LNCaP clone FGC (cell line): ENCODE measurements around the gene METAP2.
"Not testable (repeated sequence)": the region's sequence is repeated elsewhere in the genome, so short reads cannot be mapped to it uniquely, and the experiment has no call there.

Source experiments
- DNase-seq: peaks from one replicate; pipeline ENCODE4 v3.0.0-alpha.2; 2011; ENCODE audit warnings: low read depth
- H3K4me3 ChIP-seq: 2 replicates; pipeline ENCODE4 v1.5.1; 2011; ENCODE audit warnings: mild to moderate bottlenecking, low read depth, low read length, control low read depth
- TF ChIP-seq, protein P1 (sequence below): IDR thresholded peaks from 2 replicates; pipeline ENCODE4 v1.5.1; 2012; ENCODE audit warnings: mild to moderate bottlenecking; ENCODE audit not compliant: control insufficient read depth, insufficient read depth; ENCODE audit errors: extremely low read depth

The METAP2 gene

DNA sequence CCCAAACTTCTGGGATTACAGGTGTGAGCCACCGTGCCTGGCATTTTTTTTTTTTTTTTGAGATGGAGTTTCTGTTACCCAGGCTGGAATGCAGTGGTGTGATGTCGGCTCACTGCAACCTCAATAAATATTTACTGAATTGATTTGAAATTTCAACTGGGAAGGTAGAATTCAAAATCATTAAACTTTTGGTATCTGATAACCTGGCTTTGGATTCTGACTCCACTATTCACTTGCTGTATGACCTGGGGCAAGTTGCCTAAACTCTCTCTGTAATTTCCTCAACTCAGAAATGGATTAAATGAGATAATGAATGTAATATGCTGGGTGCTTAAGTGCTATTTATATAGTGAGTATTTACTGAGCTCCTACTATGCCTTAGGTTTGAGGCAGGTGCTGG is 8.7 kb upstream of the METAP2 start:
- H3K4me3 ChIP-seq = no peak overlapping the region
- TF ChIP-seq, protein P1, sequence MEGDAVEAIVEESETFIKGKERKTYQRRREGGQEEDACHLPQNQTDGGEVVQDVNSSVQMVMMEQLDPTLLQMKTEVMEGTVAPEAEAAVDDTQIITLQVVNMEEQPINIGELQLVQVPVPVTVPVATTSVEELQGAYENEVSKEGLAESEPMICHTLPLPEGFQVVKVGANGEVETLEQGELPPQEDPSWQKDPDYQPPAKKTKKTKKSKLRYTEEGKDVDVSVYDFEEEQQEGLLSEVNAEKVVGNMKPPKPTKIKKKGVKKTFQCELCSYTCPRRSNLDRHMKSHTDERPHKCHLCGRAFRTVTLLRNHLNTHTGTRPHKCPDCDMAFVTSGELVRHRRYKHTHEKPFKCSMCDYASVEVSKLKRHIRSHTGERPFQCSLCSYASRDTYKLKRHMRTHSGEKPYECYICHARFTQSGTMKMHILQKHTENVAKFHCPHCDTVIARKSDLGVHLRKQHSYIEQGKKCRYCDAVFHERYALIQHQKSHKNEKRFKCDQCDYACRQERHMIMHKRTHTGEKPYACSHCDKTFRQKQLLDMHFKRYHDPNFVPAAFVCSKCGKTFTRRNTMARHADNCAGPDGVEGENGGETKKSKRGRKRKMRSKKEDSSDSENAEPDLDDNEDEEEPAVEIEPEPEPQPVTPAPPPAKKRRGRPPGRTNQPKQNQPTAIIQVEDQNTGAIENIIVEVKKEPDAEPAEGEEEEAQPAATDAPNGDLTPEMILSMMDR = no peak
- DNase-seq = no peak

DNA sequence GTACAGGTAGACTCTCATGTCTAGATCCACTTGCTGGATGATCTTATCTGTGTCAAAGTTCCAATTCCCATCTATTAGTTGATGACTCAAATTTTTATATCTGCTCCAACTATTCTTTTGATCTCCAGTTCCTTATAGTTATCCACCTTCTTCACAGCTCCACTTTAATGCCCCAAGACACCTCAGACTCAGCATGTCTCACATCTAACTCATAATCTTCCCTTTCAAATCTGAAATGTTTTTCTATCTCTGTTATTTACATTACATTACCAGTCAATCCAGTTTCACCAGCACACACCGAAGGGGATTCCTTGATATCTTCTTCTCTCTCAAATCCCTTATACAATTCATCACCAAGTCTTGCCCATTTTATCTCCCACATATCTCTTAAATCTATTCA is 3.7 kb upstream of the METAP2 start:
- peak; percentile 23 for DNase-seq
- TF ChIP-seq, protein P1 = no peak
- H3K4me3 ChIP-seq = no peak overlapping the region

DNA sequence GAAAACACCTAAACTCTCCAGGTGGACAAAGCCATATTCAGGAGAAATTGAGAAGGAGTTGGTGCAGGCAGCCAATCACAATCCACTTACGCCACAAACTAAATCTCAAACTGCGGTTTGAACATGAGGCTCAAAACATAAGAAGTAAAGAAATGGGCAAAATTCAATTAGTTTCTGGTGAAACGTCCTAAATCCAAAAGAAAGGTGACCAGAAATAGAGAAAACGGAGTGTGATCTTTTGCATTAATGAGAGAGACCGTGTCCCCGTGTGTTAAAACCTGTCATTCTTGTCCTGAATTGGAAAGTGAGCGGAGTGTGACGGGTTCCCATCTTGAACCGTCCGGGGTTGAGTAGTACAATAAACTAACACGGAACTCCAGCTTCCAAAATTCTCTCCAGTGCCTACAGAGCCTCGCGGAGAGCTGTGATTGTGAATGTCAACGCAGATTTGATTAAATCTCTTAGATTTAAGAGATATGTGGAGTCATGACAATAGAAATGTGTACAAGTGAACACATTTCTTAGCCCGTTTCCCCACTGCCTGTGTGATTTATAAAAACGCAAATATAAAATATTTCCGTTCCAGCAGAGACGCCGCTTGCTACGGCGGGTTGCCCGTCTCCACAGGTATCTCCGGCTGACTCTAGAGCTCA is 595 bp upstream of the METAP2 start:
- H3K4me3 ChIP-seq = peak overlapping the region; percentile 98
- peak; percentile 33 for DNase-seq
- TF ChIP-seq, protein P1 = no peak

DNA sequence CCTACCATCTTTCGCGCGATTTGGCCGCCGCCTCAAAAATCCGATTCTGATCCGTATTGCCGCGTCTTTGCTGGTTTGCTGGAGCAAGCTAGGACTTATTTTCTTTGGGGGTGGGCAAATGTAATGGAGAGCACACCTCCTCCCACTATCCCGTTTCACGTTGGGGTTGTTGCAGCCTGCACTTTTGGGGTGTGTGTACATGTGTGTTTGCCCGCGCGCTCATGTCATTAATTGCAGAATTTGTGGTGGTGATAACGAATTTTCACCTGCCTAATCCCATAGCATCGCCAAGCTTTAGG is 657 bp downstream of the METAP2 start:
- TF ChIP-seq, protein P1 = no peak
- DNase-seq = no peak
- H3K4me3 ChIP-seq = peak overlapping the region; percentile 98

DNA sequence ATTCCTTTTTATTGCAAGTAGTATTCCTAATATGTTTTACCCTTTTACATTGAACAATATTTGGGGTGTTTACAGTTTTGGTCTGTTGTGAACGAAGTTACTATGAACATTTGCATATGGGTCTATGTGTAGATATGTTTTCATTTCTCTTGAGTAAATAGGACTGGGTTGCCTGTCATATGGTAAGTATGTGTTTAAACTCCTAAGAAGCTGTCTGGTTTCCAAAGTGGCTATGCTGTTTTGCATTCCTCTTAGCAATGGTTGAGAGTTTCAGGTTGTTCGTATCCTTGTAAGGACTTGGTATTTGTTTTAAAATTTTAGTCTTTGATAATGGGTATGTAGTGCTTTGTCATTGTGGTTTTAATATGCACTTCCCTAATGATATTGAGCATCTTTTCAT is 6.3 kb downstream of the METAP2 start:
- peak; percentile 14 for DNase-seq
- no peak overlapping the region for H3K4me3 ChIP-seq
- TF ChIP-seq, protein P1 = no peak

DNA sequence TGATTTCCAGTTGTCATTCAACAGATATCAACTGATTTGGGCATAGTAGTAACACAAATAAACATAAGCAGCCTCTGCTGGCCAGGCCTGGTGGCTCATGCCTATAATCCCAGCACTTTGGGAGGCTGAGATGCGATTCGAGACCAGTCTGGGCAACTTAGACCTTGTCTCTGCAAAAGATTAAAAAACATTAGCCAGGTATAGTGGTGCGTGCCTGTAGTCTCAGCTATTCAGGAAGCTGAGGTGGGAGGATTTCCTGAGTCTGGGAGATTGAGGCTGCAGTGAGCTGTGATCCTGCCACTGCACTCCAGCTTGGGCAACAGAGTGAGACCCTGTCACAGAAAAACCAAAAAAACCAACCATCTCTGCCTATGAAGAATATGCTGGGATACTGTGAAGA is 7.1 kb downstream of the METAP2 start:
- no peak overlapping the region for H3K4me3 ChIP-seq
- TF ChIP-seq, protein P1 = no peak
- no peak for DNase-seq

DNA sequence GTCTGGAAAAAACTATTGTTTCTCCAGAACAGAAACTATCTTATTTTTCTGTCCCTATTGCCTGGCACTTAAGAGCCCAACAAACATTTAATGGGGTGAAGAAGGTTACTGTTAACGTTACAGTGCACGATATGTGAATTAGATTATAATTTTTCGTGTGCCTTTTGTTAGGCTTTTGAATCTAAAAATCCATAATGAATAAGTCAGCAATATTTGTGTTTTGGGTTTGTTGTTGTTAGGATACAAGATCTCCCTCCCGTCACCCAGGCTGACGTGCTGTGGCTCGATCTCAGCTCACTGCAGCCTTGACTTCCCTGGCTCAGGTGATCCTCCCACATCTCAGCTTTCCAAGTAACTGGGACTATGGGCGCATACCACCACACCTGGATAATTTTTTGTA is 7.9 kb downstream of the METAP2 start:
- TF ChIP-seq, protein P1 = no peak
- H3K4me3 ChIP-seq = no peak overlapping the region
- DNase-seq = no peak

DNA sequence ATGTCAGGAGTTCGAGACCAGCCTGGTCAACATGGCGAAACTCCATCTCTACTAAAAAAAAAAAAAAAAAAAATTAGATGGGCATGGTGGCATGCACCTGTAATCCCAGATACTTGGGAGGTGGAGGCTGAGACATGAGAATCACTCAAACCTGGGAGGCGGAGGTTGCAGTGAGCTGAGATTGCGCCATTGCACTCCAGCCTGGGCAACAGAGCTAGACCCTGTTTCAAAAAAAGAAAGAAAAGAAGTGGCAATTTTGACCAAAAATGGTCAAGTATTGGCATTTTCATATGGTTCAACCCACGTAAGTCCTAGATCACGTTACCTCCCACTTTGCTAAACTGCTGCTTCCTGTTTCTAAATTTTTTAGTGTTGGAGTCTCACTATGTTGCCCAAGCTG is 8.6 kb downstream of the METAP2 start:
- not testable (repeated sequence) for DNase-seq, H3K4me3 ChIP-seq
